Stimulated activated CD4-positive, alpha-beta T cell treated with anti-CD3 and anti-CD28 coated beads, Interleukin-12 subunit alpha, Interleukin-12 subunit beta, amount 100 ng/mL, for 4 hours (primary cell): Measurements from ENCODE around the gene GYPE.
"Not testable (repeated sequence)": the region's sequence is repeated elsewhere in the genome, so short reads cannot be mapped to it uniquely, and the experiment has no call there.

Source experiments
- DNase-seq: peaks from one replicate; pipeline ENCODE4 v3.0.0-alpha.2; 2020

GYPE gene

DNA sequence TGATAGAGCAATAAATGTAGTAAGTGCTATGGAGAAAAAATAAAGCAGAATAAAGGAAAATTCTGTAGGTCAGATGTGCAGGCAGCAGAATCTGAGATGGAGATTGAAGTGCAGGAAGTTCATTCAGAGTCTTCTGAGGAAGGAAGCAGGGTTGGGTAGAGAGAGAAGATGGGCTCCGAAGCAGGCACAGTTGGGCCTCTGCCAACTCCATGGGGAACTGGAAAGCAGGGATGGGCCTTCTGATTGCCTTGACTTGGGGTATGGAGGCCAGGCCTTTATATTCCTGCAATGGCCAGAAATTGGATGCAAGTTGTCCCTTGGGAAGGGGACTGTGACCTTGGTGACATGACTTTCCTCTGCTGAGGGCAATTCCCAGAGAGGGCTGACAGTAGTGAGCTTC lies 42.6 kb downstream of the GYPE start:
- DNase-seq, result not testable (repeated sequence)

DNA sequence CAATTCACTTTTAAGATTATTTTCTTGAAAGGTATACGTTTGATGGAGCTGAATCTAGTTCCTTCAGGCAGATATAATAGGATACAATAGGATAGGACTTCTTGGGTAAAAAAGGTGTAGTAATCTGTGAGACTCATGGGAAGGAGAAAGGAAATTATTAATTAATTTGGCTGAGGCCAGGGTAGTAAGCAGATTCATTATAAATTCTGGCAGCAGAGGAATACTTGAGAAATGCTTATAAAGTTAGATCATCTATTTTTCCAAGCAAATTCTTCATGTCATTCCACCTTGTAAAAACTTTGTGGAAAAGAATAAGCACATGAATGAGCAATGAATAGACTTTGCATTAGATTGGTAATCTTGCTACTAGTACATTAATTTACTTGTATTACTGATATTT lies 46.9 kb downstream of the GYPE start:
- DNase-seq, result no peak

DNA sequence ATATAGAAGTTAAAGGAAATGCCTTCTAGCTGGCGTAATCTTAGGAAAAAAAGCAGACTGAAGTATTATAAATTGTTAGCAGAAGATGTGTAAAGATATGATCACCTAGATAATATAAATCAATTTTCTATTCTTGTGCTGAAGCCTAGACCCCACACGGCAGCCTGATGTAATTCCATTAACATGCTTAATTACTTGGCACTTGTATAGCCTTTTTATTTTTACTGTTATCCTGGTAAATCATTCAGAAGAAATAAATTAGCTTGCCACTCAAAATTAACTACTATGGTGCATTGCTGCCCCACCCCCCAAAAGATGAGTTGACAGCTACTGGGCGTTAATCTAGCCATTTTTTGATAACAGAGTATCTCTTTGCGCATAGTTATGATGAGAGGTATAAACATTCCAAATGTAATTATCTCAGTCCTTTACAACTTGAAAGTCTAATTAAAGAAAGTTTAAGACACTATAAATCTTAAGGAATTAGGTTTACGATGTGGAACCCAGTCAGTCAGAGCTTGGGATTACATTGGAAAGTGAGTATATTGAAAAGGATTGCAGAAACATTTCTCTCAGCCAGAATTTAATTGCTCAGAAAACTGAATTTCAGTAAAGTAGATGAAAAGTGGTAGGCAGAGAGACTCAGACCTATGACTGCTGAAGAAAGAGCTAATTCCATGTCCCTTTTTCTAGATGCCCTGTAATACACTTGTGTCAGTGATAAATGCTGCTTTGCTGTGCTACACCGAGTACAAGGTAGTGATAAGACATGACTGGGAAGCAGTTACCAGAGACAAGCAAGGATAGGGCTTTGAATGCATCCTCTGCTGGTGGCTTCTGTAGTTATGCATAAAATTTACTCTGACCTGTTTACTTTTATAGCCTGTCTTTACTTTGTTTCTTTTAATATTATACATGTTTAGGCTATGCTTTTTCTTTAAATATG lies 47.7 kb downstream of the GYPE start:
- DNase-seq, result not testable (repeated sequence)

DNA sequence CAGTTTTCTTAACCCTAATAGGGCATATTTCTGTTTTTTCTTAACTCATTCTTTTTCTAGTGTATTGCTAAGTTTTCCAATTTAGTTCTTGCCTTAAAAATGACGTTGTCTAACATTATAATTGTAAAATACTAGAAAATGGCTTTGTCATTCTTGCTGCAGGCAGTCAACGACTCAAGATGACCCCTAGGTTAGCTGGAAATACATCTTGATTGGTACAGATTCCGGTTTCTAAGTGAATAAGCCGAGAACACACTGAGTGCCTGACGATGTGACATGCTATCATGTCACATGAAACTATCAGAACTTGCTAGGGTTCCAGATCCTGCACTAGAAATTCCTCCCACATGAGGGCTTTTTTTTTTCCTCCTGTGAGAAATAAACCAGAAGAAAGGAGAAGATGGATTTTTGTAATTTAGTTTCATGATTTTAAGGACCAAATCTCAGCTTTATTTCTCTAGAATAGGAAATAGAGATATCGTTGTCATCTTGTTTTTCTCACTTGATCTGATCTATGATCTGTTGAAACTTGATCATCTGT lies 49.3 kb downstream of the GYPE start:
- DNase-seq, result not testable (repeated sequence)

DNA sequence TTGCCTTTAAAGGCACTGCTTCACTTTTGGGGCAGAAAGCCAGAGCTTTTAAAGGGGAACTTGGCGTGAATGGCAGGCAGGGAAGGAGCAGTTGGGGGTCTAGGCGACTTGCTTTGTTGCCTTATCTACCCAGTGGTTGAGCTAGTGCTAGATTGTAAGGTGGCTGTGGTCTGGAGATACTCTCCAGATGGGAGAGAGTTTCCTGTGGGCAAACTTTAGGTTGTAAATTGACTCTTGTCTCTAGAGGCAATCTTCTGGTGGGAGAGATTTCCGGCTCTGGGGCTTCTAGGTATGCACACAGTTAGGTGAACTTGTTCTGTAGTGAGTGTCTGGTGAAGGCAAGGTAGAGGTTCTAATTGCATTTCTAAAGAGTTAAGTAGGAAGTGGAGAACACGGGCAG lies 50.7 kb downstream of the GYPE start:
- not testable (repeated sequence) for DNase-seq

DNA sequence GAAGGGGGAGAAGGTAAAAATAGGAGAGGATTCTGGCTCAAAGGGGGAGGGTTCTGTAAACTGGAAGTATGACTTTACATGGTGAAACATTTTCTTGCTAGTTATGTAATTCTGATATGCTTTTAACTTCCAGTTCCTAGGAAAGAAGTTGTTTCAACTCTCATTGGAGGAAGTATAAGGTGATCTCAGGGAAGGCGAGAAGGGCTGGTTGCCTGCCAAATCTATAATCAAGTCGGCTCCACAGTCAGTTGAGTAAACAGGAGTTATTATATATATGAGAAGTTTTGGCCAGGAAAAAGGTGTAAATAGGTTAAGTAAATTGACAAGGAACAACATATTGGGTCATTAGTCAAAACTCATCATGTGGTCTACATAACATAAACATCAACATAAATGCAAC lies 56.1 kb downstream of the GYPE start:
- DNase-seq, result not testable (repeated sequence)

DNA sequence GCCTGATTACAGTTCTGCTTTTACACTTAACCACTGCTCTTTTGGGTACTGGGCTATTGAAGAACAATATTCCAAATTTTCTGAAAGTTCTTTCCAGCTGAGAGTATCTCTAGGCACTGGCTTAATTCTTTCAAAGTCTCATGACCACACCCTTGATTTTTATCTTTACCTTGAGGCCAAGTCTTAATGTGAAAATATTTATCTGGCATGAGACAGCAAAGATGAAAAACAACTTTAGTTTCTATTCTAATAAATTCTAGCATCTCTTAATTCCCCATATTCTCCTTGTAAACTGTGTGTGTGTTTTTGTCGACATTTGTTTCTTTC lies 61.9 kb downstream of the GYPE start:
- DNase-seq, result not testable (repeated sequence)

DNA sequence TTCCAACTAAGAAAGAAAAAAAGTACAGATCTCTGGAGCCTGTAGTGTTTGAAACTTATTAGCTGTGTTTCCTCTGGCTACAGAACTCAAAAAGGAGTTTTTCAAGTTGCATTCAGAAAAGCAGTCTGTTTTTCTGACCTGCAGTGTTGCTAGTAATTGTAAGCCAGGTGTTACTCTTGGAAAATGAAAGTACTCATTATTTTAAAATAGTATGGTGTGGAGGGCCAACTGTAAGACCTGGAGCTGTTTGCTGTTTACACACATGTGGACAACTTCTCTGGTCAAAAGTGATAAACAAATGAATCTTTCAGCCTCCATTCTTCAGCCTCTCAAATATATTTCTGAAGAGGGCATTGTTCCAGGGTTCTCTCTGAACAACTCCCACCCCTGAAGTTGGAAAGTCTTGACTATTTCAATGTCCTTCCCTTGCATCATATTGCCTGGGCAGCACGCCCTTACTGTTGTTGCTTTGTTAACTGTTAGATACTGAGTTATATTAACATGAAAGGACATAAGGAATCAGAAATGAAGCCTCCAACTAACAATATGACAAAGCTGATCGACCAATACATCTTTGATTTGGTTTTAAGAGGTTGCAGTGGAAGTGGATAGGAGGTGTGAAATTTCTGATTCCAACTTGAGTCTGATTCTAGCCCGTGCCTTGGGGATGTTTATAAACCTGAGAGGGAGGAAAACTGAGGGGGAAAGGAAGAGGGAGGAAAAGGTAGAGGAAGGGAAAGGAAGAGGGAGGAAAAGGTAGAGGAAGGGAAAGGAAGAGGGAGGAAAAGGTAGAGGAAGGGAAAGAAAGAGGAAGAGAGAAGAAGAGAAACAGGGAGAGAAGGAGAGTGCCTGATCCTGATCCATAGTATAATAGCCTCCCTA lies 62.5 kb downstream of the GYPE start:
- not testable (repeated sequence) for DNase-seq

DNA sequence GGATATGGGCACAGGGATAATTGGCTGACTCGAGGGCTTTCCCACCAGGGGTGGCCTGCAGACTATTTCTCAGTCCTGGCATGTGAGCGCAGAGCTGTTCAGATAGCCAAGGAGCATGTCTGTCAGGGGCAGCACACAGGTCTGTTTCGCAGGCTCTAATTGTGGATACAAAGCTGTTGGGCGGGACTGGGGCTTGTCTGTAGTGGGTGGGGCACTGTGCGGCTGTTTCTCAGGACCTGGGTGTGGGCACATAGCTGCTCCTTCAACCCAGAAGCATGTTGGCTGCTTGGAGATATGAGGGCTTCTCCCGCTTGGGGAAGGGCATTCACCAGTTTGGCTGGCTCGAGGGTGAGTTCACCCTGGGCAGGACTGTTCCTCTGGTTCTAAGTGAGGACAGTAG lies 65.9 kb downstream of the GYPE start:
- not testable (repeated sequence) for DNase-seq

DNA sequence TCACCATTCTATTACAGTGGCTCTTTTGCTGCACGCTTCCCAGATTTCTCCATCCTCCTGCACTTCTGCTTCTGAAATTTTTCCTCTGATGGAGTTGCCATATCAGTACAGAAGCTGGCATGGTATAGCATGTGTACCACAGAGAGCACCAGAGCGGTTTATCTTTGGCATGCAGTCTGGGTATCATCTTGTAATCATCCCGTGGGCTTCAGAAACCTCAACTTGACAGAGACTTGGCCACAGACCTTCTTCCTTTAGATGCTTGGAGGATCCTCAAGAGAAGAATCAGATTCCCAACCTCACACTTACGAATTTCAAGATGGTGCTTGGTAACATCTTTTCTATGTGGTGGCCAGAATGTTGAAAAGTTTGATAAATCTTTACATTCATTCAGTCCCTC lies 71.2 kb downstream of the GYPE start:
- DNase-seq, result not testable (repeated sequence)

DNA sequence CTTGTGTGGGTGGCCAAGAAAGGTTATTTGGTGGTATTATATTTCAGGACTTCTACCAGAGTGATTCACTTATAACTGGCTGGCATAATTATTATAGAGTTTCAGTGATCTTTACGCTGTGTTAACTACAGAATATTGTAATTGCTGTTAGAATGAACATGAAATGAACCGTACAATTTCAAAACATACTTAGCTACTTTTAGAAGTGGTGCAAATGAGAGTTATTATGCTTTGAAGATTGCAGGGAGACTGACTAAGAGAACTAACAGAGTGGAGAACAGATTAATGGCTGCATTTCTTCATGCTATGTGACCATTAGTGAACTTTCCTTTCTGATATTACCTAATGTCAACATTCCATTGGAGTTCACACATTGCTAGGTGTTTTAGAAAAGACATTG lies 71.7 kb downstream of the GYPE start:
- not testable (repeated sequence) for DNase-seq

DNA sequence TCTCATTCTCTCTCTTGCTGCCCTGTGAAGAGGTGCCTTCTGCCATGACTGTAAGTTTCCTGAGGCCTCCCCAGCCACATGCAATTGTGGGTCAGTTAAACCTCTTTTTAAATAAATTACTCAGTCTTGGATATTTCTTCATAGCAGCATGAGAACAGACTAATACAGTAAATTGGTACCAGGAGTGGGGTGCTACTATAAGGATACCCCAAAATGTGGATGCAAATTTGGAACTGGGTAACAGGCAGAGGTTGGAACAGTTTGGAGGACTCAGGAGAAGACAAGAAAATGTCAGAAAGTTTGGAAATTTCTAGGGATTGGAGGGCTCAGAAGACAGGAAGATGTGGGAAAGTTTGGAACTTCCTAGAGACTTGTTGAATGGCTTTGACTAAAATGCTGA lies 74.8 kb downstream of the GYPE start:
- DNase-seq, result not testable (repeated sequence)

DNA sequence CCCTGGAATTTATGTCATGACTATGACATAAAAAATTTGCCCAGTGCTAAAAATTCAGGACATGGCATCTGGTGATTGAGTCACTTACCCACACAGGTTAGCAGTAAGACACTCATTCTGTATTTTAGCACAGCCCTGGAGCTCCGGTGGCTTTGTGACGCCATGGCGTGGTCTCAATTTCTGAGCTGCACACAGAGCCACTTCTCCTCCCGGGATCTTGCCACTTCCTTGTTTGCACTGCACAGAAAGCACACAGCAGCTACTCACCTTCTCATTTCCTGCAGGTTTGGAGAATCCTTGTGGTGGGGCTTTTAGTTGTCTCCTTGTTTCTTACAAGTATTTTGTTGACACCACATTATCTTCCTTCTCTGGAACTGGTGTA lies 76.1 kb downstream of the GYPE start:
- not testable (repeated sequence) for DNase-seq
